Activated CD4-positive, alpha-beta T cell treated with anti-CD3 and anti-CD28 coated beads, Interleukin-2, amount 10 ng/mL, durations not matched to agents 7 days and 5 days (primary cell): Measurements from ENCODE around the gene DNAJC16. TPM values are rescaled to one million over a fixed set of nuclear protein-coding genes. Genes with fewer than 3 reads are reported as not detected.
A peak's percentile ranks its signal among the peaks of the same experiment; 100 is the strongest.
"Not testable (repeated sequence)": the region's sequence is repeated elsewhere in the genome, so short reads cannot be mapped to it uniquely, and the experiment has no call there.

Source experiments
- CTCF ChIA-PET: fragments of 350-600 bp; sonication (Branson Sonifier 250); formaldehyde crosslinking; loops from one replicate; lab custom pipeline; 2021; ENCODE audit warnings: antibody characterized with exemption; lab: Charles Lee
- POLR2A ChIA-PET: fragments of 350-600 bp; sonication (Branson Sonifier 250); formaldehyde crosslinking; loops from one replicate; lab custom pipeline; 2021; ENCODE audit warnings: antibody characterized with exemption; lab: Charles Lee
- DNase-seq: peaks from one replicate; pipeline ENCODE4 v3.0.0-alpha.2; 2020
- H3K27ac Mint-ChIP-seq: one replicate; pipeline ENCODE4 v1.8.0; 2021; ENCODE audit warnings: mild to moderate bottlenecking, moderate library complexity, mixed read lengths
- H3K27me3 Mint-ChIP-seq: one replicate; pipeline ENCODE4 v1.8.0; 2021; ENCODE audit warnings: mixed read lengths
- H3K36me3 Mint-ChIP-seq: one replicate; pipeline ENCODE4 v1.8.0; 2021; ENCODE audit warnings: low read depth, mixed read lengths
- H3K4me1 Mint-ChIP-seq: one replicate; pipeline ENCODE4 v1.8.0; 2021; ENCODE audit warnings: mixed read lengths
- H3K4me3 Mint-ChIP-seq: one replicate; pipeline ENCODE4 v1.8.0; 2021; ENCODE audit warnings: mild to moderate bottlenecking, moderate library complexity, mixed read lengths
- H3K9me3 Mint-ChIP-seq: one replicate; pipeline ENCODE4 v1.8.0; 2021; ENCODE audit warnings: mixed read lengths
- total RNA-seq, 2 experiments: library from RNA; stranded (reverse); gene quantifications; one replicate each; pipeline ENCODE4 v1.2.3, GENCODE V29; 2021

Gene DNAJC16
- total RNA-seq, 2 experiments from 2014 or later, result 18.8 to 19.6 TPM

DNA sequence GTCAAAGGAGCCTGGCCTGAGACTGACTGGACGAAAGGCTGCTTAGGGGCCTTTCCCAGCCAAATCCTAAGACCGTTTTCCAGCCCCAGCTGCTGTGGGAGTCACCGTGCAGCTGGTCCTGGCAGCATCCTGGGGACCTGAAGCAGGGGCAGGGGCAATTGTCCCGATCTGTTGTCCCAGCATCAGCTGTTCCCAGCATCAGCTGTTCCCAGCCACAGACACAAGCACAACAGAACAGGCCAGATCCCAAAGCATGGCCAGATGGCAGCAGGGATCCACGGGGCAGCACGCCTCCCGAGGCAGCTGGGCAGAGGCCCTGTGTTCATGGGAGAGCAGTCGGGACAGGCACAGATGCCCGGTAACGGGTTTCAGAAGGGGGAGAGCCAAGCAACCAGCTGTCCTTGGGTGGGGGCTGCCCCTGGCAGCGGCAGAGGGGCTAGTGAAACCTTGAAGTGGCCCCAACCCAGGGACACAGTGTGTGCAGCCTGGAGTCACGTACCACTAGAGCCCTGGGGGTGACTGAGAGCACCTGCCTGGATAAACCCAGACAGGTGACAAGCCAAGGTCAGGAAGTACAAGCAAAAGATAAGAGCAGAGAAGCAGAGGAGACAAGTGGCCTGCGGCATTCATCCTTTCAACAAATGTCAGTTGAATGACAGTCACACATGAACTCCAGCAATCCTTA lies 37.5 kb upstream of the DNAJC16 start:
- no peak for DNase-seq
- ChIA-PET POLR2A (no interaction called here), CTCF (no interaction called here)
- H3K36me3 Mint-ChIP-seq, result peaks cover 4% of the 10 kb centered on the region
- H3K4me3 Mint-ChIP-seq, result no peak overlapping the region
- H3K9me3 Mint-ChIP-seq, result no peaks in the 10 kb centered on the region
- H3K27me3 Mint-ChIP-seq, result no peaks in the 10 kb centered on the region
- peaks cover 14% of the 10 kb centered on the region for H3K4me1 Mint-ChIP-seq
- H3K27ac Mint-ChIP-seq, result no peak overlapping the region

DNA sequence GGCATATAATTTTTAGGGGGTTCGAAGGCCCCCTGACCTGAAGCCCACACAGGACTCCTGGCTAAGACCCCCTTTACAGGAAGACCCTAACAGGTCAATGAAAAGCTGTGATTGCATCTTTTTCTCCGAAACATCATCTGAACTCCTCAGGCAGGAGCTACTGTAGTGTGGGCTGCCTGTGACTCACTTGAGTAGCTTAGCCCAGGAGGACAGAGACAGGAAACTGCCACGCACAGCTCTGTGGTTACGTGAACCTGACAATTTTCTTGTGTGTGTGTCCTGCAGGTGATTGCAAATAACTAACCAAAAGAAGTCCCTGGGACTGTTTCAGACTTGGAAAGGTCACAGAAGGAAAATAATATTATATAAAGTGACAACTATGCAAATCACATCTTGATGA lies 35.6 kb upstream of the DNAJC16 start:
- H3K4me3 Mint-ChIP-seq, H3K27me3 Mint-ChIP-seq, H3K27ac Mint-ChIP-seq, POLR2A ChIA-PET, H3K36me3 Mint-ChIP-seq, H3K9me3 Mint-ChIP-seq: not testable (repeated sequence)
- peaks cover 14% of the 10 kb centered on the region for H3K4me1 Mint-ChIP-seq
- CTCF ChIA-PET, result interaction anchor here (1.2 kb wide), 1 partner anchor 9 kb away, joined by 3 read pairs; no protein-coding TSS in a partner anchor
- DNase-seq, result peak; percentile 12

DNA sequence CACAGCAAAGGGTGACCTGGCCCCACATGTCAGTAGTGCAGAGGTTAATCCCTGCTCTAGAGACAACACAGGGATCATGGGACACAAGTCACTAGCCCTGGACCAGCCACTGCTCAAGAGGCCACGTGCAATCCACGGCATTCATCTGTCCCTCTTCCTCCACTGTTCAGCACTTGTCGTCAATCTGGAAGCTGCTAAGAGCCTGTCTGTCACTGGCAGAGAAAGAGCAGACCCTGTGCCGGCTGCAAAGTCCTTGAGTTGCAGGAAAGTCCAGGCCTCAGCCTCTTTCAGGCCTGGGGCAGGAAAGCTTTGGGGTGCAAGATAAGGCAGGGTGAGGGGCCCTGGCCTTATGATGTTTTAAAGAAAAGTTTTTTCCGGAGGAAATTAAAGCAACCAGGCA lies 34.1 kb upstream of the DNAJC16 start:
- CTCF ChIA-PET, result no interaction called here

DNA sequence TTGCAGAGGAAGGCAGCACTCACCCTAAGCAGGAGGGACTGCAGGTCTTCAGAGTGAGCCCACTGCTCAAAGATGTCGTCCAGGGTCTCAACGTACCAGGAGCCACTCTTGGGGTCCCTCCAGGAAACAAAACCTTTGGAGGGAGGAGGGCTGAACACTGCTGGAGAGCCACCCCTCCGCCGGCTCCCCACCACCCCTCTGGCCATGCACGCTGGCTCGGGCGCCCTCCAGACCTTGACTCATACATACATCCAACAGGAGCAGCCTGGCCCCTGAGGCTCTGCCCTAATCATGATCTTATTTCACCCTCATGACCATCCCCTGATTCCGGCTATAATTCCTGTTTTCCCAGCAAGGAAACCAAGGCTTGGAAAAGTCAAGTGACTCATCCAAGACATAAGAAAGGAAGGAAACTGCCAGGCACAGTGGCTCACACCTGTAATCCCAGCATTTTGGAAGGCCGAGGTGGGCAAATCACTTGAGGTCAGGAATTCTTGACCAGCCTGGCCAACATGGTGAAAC lies 32.7 kb upstream of the DNAJC16 start:
- Mint-ChIP-seq H3K27ac (peak overlapping the region; percentile 19), H3K27me3 (no peaks in the 10 kb centered on the region), H3K9me3 (no peaks in the 10 kb centered on the region), H3K4me1 (peaks cover 14% of the 10 kb centered on the region), H3K4me3 (no peak overlapping the region), H3K36me3 (peaks cover 12% of the 10 kb centered on the region)
- POLR2A ChIA-PET, result no interaction called here
- CTCF ChIA-PET, result no interaction called here
- no peak for DNase-seq

More for the DNA sequence above, 34.1 kb upstream of the DNAJC16 start:
- H3K9me3 Mint-ChIP-seq, result no peaks in the 10 kb centered on the region
- H3K27ac Mint-ChIP-seq, result no peak overlapping the region
- peaks cover 9% of the 10 kb centered on the region for H3K36me3 Mint-ChIP-seq
- H3K4me1 Mint-ChIP-seq, result peaks cover 14% of the 10 kb centered on the region
- no peaks in the 10 kb centered on the region for H3K27me3 Mint-ChIP-seq
- H3K4me3 Mint-ChIP-seq, result no peak overlapping the region
- POLR2A ChIA-PET, result no interaction called here
- DNase-seq, result no peak

DNA sequence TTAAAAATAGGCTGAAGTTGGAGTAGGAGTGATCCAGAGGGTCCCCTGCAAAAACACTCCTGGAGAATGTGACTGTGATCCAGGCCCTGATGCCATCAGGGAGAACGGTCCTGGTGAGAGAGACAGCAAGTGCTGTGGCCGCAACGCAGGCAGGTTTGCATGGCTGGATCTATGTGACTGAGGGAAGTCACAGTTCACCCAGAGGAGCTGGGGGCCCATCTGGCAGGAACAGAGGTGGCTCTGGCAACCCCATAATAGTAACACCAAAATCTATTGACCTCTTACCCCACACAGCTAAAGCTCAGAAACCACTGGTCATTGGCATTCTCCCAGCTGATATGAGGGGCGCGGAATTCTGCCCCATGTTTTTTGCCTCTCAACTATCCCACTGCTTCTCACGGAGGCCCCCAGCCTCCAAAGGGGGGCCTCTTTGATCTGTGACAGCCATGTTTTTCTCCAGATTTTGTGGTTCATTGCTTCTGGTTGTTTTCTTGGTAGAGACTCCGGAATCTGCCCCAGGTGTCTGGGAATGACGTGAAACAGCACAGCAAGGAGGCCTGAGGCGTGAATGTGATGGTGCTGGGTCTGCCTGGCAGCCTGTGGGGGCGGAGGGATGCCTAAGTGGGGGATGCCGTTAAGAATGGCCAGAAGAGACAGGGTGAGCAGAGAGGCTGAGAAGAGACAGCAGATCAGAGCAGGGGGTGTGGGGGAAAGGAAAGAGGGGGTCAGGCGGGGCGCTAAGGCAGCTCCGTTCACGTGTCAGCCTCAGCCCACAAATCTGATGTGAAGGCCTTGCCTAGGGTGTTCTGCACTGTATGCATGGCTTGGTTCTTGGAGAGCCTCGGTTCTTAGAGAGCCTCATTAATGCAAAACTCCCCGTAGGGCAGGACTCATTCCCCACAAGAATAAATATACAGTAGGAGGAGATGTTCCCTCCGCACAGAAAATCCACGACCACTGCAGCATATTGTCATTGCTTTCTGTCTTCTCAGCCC lies 26.2 kb upstream of the DNAJC16 start:
- Mint-ChIP-seq H3K9me3 (no peaks in the 10 kb centered on the region), H3K27me3 (no peaks in the 10 kb centered on the region), H3K4me1 (no peaks in the 10 kb centered on the region), H3K4me3 (no peak overlapping the region), H3K27ac (no peak overlapping the region), H3K36me3 (peaks cover 15% of the 10 kb centered on the region)
- ChIA-PET CTCF (interaction anchor here (0.6 to 0.8 kb wide), 2 partner anchors 9 to 790 kb away, joined by 3 read pairs; no protein-coding TSS in a partner anchor), POLR2A (no interaction called here)
- DNase-seq, result no peak

DNA sequence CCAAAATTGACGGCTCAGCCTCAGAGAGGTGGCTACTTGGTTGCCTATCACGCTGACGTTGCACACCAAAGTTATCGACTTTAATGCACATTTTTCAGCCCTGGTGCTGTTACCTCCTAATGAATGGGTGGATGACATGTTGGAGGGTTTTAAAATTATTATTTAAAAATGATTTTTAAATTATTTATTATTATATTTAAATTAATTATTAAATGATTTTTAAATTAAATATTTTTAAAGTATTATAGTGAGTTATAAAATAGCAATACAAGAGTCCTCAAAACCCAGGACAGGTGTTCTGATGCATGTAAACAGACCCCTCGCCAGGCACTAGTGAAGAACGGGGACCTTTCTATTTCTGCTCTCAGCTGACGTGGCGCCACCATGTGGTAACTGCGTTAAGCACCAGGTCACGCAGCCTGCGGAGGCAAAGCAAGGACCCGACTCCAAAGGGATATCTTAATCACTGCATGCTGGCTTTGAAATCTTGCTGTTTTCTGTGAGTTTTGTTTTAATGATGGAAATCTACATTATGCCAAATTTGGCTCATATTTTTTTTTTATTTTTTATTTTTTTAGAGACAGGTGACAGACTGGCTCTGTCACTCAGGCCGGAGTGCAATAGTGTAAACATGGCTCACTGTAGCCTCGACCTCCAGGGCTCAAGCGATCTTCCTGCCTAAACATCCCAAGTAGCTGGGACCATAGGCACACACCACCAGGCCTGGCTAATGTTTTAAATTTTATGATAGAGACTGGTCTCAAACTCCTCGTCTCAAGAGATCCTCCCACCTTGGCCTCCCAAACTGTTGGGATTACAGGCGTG lies 25.2 kb upstream of the DNAJC16 start:
- Mint-ChIP-seq H3K27me3 (no peaks in the 10 kb centered on the region), H3K36me3 (peaks cover 9% of the 10 kb centered on the region), H3K4me1 (no peaks in the 10 kb centered on the region), H3K27ac (no peak overlapping the region), H3K9me3 (no peaks in the 10 kb centered on the region), H3K4me3 (no peak overlapping the region)
- DNase-seq, result peak; percentile 65
- ChIA-PET POLR2A (no interaction called here), CTCF (no interaction called here)

DNA sequence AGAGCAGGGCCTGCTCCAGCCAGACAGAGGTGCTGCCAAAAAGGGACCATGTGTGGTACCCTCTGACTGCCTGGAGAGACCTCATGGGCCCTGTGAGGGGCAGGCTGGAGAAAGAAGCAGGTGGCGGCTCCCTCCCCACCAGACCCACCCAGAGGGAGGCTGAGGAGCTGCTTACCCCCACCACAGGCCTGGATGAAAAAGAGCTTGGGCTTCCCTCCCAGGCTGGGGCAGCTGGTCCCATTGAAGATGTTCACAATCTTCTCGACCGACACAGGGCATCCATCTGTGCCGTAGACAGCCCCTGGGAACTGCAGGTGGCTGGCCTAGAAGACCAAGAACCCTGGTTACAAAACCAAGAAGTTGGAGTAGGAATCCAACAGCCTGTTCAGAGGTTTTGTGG lies 22.2 kb upstream of the DNAJC16 start:
- Mint-ChIP-seq H3K36me3 (peaks cover 3% of the 10 kb centered on the region), H3K4me1 (no peaks in the 10 kb centered on the region), H3K4me3 (no peak overlapping the region), H3K27ac (no peak overlapping the region), H3K9me3 (no peaks in the 10 kb centered on the region), H3K27me3 (no peaks in the 10 kb centered on the region)
- DNase-seq, result no peak
- POLR2A ChIA-PET, result no interaction called here
- CTCF ChIA-PET, result interaction anchor here (1.2 to 1.4 kb wide), 2 partner anchors 9 to 14 kb away, joined by 3 read pairs; no protein-coding TSS in a partner anchor

DNA sequence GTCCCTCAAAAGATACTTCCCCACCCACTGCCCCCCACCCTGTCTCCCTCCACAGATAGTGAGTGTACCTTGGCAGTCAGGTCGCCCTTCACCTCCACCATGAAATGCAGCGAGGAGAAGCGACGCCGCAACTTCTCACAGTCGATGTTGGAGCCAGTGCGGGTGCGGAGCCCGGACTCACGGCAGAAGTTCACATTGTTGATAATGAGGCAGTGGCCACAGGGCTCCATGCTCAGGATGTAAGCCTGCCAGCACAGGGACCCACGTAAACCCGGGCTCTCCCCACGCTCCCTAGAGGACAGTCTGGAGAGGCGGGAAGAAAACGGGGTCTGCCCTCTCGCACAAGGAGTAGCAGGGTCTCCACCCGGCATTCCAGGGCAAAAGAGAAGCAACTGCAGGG lies 19.8 kb upstream of the DNAJC16 start:
- H3K27me3 Mint-ChIP-seq, result no peaks in the 10 kb centered on the region
- POLR2A ChIA-PET, result no interaction called here
- H3K4me1 Mint-ChIP-seq, result peaks cover 7% of the 10 kb centered on the region
- CTCF ChIA-PET, result interaction anchor here (1.4 kb wide), 1 partner anchor 8 kb away, joined by 3 read pairs; no protein-coding TSS in a partner anchor
- no peaks in the 10 kb centered on the region for H3K9me3 Mint-ChIP-seq
- no peak for DNase-seq
- H3K27ac Mint-ChIP-seq, result no peak overlapping the region
- H3K36me3 Mint-ChIP-seq, result peaks cover 2% of the 10 kb centered on the region
- H3K4me3 Mint-ChIP-seq, result no peak overlapping the region

DNA sequence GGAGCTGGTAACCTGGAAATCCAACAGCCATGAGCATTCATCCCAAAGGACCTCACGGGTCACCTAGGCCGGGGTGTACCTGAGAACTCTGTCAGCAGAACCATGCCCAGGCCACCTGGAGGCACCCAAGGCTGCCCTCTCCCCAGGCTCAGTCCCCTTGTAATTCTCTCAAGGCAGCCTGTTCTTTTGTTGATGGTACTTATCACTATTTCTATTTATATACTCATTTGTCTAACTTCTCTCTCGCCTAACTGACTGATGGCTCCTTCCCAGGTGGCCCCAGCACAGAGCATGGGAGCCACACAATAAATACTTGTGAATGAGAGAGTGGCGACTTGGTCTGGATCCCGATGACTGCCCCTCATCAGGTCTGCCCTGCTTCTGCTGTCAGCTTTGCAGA lies 19.4 kb upstream of the DNAJC16 start:
- no peaks in the 10 kb centered on the region for H3K27me3 Mint-ChIP-seq
- POLR2A ChIA-PET, result no interaction called here
- CTCF ChIA-PET, result interaction anchor here (1.4 kb wide), 1 partner anchor 8 kb away, joined by 3 read pairs; no protein-coding TSS in a partner anchor

DNA sequence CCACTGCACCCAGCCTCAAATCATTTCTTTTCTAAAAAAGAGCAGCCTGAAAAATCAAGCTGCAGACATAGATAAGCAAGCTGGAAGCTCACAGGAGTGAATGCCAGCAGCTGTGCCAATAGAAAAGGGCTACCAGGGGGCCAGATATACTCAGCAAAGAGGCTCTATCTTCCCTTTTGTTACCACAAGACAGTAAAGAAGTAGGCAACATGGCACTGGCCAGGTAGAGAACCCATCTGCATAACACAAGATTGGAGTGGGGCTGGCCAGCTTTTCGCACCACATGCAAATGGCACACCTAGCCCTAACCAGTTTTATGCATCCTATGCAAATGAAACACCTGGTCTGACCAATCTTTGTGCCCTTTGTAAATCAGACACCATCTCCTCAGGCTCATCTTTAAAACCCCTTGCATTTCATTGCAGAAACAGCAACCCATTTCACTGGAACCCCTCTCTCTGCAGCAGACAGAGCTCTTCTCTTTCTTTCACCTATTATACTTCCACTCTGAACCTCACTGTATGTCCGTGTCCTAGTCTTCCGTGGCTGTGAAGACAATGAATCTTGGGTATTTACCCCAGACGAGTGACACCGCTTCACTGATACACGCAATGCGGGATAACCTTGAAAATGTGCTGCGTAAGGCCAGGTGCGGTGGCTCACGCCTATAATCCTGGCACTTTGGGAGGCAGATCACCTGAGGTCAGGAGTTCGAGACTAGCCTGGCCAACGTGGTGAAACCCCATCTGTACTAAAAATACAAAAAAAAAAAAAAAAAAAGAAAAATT lies 17.8 kb upstream of the DNAJC16 start:
- CTCF ChIA-PET, result no interaction called here

More for the DNA sequence above, 19.4 kb upstream of the DNAJC16 start:
- Mint-ChIP-seq H3K27ac (no peak overlapping the region), H3K4me1 (peaks cover 8% of the 10 kb centered on the region), H3K36me3 (peaks cover 6% of the 10 kb centered on the region), H3K4me3 (no peak overlapping the region), H3K9me3 (no peaks in the 10 kb centered on the region)
- DNase-seq, result no peak

DNA sequence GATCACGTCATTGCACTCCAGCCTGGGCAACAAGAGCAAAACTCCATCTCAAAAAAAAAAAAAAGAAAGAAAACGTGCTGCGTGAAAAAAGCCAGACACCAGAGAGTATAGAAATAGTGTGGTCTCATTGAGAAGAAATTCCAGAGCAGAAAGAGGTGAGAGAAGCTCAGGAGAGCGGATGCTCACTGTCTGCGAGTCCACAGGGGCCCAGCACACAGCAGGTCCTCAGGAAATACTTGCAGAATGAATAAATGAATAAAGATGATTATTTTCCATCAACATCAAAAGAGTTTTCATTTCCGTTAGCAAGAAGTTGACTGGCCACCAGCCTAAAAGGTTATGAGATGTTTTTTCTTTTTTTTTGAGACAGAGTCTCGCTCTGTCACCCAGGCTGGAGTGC lies 17.1 kb upstream of the DNAJC16 start:
- ChIA-PET POLR2A (no interaction called here), CTCF (no interaction called here)
- DNase-seq, result no peak
- H3K4me3 Mint-ChIP-seq, result no peak overlapping the region
- H3K4me1 Mint-ChIP-seq, result peaks cover 20% of the 10 kb centered on the region
- no peak overlapping the region for H3K27ac Mint-ChIP-seq
- H3K9me3 Mint-ChIP-seq, result no peaks in the 10 kb centered on the region
- H3K36me3 Mint-ChIP-seq, result peaks cover 22% of the 10 kb centered on the region
- no peaks in the 10 kb centered on the region for H3K27me3 Mint-ChIP-seq

More for the DNA sequence above, 17.8 kb upstream of the DNAJC16 start:
- H3K27ac Mint-ChIP-seq, result no peak overlapping the region
- H3K4me1 Mint-ChIP-seq, result peaks cover 13% of the 10 kb centered on the region
- H3K9me3 Mint-ChIP-seq, result no peaks in the 10 kb centered on the region
- H3K4me3 Mint-ChIP-seq, result no peak overlapping the region
- POLR2A ChIA-PET, result no interaction called here
- H3K27me3 Mint-ChIP-seq, result no peaks in the 10 kb centered on the region
- H3K36me3 Mint-ChIP-seq, result peaks cover 15% of the 10 kb centered on the region
- no peak for DNase-seq
